ENCODE results near the gene GALNT7. TPM values are rescaled to one million over a fixed set of nuclear protein-coding genes. Genes with fewer than 3 reads are reported as not detected.

The GALNT7 gene
- total and polyA plus RNA-seq, 2 of the 13 experiments (the other 11 are each of a cell fraction or from before 2014, with no cell fraction given): 0.08 to 0.13 TPM

DNA sequence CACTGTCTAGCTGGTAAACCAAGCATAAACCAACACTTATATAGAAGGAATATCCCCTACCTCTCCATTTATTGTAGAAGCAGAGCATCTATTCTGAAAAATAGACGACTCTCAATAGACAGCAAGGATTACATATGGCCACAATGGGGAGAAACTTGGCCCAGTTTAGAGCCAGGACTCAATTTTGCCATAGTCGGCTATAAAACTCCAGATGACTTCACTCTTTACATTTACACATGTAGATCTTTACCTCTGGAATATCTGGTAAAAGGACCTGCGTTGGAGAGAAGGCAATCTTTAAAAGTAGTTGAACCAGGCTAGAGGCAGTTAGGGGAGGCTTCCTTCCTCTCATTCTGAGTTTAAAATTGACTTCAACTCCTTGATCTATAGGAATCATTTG lies 88.2 kb downstream of the GALNT7 start (continued):
- TF ChIP-seq, protein P1, sequence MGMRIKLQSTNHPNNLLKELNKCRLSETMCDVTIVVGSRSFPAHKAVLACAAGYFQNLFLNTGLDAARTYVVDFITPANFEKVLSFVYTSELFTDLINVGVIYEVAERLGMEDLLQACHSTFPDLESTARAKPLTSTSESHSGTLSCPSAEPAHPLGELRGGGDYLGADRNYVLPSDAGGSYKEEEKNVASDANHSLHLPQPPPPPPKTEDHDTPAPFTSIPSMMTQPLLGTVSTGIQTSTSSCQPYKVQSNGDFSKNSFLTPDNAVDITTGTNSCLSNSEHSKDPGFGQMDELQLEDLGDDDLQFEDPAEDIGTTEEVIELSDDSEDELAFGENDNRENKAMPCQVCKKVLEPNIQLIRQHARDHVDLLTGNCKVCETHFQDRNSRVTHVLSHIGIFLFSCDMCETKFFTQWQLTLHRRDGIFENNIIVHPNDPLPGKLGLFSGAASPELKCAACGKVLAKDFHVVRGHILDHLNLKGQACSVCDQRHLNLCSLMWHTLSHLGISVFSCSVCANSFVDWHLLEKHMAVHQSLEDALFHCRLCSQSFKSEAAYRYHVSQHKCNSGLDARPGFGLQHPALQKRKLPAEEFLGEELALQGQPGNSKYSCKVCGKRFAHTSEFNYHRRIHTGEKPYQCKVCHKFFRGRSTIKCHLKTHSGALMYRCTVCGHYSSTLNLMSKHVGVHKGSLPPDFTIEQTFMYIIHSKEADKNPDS (CRISPR knock-in tag; IDR thresholded peaks at IDR 0.05): no peak
- TF ChIP-seq, protein P2, sequence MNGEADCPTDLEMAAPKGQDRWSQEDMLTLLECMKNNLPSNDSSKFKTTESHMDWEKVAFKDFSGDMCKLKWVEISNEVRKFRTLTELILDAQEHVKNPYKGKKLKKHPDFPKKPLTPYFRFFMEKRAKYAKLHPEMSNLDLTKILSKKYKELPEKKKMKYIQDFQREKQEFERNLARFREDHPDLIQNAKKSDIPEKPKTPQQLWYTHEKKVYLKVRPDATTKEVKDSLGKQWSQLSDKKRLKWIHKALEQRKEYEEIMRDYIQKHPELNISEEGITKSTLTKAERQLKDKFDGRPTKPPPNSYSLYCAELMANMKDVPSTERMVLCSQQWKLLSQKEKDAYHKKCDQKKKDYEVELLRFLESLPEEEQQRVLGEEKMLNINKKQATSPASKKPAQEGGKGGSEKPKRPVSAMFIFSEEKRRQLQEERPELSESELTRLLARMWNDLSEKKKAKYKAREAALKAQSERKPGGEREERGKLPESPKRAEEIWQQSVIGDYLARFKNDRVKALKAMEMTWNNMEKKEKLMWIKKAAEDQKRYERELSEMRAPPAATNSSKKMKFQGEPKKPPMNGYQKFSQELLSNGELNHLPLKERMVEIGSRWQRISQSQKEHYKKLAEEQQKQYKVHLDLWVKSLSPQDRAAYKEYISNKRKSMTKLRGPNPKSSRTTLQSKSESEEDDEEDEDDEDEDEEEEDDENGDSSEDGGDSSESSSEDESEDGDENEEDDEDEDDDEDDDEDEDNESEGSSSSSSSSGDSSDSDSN (CRISPR knock-in tag; IDR thresholded peaks at IDR 0.05): no peak
- TF ChIP-seq, protein P3, sequence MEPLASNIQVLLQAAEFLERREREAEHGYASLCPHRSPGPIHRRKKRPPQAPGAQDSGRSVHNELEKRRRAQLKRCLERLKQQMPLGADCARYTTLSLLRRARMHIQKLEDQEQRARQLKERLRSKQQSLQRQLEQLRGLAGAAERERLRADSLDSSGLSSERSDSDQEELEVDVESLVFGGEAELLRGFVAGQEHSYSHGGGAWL (CRISPR knock-in tag; IDR thresholded peaks at IDR 0.05): no peak
- TF ChIP-seq TBX2 (CRISPR knock-in tag; IDR thresholded peaks at IDR 0.05; ENCODE audit: borderline replicate concordance): no peak
- TF ChIP-seq EHMT2 (IDR thresholded peaks at IDR 0.05; ENCODE audit: borderline replicate concordance, low read depth, low read length): no peak
- TF ChIP-seq SRSF1 (optimal IDR thresholded peaks at IDR 0.05; ENCODE audit: low read depth, low read length): no peak
- no peak for TF ChIP-seq DNMT1 (CRISPR knock-in tag; IDR thresholded peaks at IDR 0.05)
- TF ChIP-seq, protein P4, sequence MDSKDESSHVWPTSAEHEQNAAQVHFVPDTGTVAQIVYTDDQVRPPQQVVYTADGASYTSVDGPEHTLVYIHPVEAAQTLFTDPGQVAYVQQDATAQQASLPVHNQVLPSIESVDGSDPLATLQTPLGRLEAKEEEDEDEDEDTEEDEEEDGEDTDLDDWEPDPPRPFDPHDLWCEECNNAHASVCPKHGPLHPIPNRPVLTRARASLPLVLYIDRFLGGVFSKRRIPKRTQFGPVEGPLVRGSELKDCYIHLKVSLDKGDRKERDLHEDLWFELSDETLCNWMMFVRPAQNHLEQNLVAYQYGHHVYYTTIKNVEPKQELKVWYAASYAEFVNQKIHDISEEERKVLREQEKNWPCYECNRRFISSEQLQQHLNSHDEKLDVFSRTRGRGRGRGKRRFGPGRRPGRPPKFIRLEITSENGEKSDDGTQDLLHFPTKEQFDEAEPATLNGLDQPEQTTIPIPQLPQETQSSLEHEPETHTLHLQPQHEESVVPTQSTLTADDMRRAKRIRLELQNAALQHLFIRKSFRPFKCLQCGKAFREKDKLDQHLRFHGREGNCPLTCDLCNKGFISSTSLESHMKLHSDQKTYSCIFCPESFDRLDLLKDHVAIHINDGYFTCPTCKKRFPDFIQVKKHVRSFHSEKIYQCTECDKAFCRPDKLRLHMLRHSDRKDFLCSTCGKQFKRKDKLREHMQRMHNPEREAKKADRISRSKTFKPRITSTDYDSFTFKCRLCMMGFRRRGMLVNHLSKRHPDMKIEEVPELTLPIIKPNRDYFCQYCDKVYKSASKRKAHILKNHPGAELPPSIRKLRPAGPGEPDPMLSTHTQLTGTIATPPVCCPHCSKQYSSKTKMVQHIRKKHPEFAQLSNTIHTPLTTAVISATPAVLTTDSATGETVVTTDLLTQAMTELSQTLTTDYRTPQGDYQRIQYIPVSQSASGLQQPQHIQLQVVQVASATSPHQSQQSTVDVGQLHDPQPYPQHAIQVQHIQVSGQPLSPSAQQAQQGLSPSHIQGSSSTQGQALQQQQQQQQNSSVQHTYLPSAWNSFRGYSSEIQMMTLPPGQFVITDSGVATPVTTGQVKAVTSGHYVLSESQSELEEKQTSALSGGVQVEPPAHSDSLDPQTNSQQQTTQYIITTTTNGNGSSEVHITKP (CRISPR knock-in tag; IDR thresholded peaks at IDR 0.05; ENCODE audit: low read depth): no peak
- TF ChIP-seq NPAS2 (CRISPR knock-in tag; IDR thresholded peaks at IDR 0.05; ENCODE audit: borderline replicate concordance): no peak
- TF ChIP-seq RFXANK (CRISPR knock-in tag; IDR thresholded peaks at IDR 0.05): no peak
- no peak for TF ChIP-seq RBM22 (optimal IDR thresholded peaks at IDR 0.05; ENCODE audit: low read length)

Measured in HepG2 (cell line).